Measurements from ENCODE around the gene MCHR1.

- TF ChIP-seq GATA2 (IDR thresholded peaks at IDR 0.05; ENCODE audit: low read depth, low read length), result no peak
- no peak for TF ChIP-seq GATA3 (IDR thresholded peaks at IDR 0.05; ENCODE audit: low read depth, low read length)
These were observed 45.0 kb upstream of the MCHR1 start for GRCh38 chr22:40634119-40634903.

Data from SH-SY5Y (cell line).